ENCODE data around the gene NR2F6.
"Not testable (repeated sequence)": the region's sequence is repeated elsewhere in the genome, so short reads cannot be mapped to it uniquely, and the experiment has no call there.

NR2F6 gene

DNA sequence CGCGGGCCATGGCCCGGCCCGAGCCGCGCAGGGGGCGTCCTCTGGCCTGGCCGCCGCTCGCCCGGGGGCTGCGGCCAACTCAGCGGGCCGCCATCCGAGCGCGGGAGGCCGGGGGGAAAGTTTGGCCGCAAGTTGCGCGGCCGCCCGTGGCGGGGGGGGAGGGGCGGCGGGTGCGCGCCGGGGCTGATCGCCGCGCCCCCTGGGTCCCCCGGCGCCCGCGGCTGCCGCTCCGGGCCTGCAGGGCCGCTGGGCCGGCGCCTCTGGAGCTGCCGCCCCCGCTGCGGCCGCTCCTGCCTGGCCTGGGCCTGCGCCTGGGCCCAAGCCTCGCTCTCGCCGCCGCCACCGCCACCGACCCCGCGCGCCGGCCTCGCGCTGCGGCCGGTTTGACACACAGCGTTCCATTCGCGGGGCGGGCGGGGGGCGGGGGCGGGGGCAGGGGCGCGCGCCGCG is at the start of gene NR2F6:
NR2F6 (minus strand) TSS at position 385 of the 450 bp plus-strand sequence. CDS start 699 bp downstream, outside the sequence.
- DNase-seq (ENCODE audit: low spot score), result no peak

GRCh38 chr19:17294051-17294891 is 48.6 kb upstream of the NR2F6 start:
- peak; percentile 71 for DNase-seq (ENCODE audit: low spot score)

DNA sequence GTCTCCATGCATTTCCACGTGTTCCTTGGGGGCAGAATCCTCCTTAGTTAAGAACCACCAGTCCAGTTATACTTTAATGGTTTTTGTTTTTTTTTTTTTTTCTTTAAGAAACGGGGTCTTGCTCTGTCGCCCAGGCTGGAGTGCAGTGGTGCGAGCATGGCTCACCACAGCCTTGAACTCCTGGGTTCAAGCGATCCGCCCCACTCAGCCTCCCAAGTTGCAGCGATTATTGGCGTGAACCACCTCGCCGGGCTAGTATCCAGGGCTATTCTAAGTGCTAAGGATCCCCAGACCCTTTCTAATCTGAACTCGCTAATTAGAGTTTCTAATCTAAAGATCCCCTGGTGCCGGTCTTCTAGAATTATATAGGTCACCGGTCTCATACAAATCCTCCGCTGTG is 47.9 kb upstream of the NR2F6 start:
- DNase-seq (ENCODE audit: low spot score), result no peak

- DNase-seq (ENCODE audit: low spot score), result peak; percentile 82
These were observed 46.8 kb upstream of the NR2F6 start for GRCh38 chr19:17292301-17293074.

GRCh38 chr19:17289489-17289888 is 43.8 kb upstream of the NR2F6 start:
- DNase-seq (ENCODE audit: low spot score), result peak; percentile 54

GRCh38 chr19:17286752-17287151 is 41.0 kb upstream of the NR2F6 start:
- no peak for DNase-seq (ENCODE audit: low spot score)

- DNase-seq (ENCODE audit: low spot score), result no peak
These were observed 40.5 kb upstream of the NR2F6 start for GRCh38 chr19:17286263-17286662.

GRCh38 chr19:17285415-17286135 is 39.9 kb upstream of the NR2F6 start:
- no peak for DNase-seq (ENCODE audit: low spot score)

GRCh38 chr19:17283504-17283996 is 37.8 kb upstream of the NR2F6 start:
- no peak for DNase-seq (ENCODE audit: low spot score)

GRCh38 chr19:17282488-17283125 is 36.9 kb upstream of the NR2F6 start:
- DNase-seq (ENCODE audit: low spot score), result peak; percentile 90

DNA sequence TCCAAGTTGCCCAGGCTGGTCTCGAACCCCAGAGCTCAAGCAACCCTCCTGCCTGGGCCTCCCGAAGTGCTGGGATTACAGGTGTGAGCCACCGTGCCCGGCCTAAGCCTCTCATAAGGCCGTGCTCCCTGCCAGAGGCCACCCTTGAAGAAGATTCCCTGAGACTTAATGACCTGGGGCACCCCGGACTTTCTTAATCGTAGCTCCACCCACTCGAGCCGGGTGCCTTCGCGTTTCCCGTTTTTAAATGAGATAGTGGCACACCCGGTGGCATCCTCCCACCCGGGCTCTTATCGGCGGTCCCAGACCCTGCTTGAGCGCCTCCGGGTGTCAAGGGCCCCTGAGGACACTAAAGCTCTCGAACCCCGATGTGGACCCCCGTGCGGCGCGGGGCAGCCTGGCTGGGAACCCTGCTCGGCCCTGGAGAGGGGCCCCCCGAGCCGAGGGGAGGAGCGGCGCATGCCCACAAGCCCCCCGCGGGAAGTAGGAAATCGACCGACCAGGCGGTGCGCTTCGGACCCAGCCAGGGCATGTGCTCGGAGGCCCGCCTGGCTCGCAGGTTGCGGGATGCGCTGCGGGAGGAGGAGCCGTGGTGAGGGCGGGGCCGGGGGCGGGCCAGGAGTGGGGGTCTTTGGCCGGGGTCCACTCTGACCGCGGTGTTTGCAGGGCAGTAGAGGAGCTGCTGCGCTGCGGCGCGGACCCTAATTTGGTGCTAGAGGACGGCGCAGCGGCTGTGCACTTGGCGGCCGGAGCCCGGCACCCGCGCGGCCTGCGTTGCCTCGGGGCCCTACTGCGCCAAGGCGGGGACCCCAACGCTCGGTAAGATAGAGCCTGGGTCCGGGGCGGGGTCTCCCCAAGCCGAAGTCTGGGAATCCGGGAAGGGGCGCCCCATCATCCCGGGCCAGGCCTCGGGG is 35.9 kb upstream of the NR2F6 start, which contains the start of gene ANKLE1:
ANKLE1 (plus strand) TSS at position 511 of the 914 bp plus-strand sequence; CDS start at position 531, 20 bp downstream.
- DNase-seq (ENCODE audit: low spot score), result peak; percentile 95

DNA sequence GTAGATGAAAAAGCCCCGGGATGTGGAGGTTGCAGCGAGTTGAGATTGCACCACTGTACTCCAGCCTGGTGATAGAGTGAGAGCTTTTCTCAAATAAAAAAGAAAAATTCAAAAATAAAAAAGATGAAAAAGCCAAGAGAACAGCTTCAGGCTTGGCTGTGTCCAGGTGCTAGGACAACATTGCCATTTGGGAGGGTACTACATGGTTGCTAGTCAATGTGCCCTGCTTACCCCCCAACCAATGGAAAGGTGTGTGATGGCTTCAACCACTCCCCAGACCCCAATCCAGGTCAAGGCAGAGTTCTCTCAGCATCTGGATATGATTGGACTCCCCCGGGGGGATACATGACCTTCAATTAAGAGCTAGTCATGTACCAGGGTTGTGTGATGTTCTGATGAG is 33.7 kb upstream of the NR2F6 start:
- DNase-seq (ENCODE audit: low spot score), result no peak

DNA sequence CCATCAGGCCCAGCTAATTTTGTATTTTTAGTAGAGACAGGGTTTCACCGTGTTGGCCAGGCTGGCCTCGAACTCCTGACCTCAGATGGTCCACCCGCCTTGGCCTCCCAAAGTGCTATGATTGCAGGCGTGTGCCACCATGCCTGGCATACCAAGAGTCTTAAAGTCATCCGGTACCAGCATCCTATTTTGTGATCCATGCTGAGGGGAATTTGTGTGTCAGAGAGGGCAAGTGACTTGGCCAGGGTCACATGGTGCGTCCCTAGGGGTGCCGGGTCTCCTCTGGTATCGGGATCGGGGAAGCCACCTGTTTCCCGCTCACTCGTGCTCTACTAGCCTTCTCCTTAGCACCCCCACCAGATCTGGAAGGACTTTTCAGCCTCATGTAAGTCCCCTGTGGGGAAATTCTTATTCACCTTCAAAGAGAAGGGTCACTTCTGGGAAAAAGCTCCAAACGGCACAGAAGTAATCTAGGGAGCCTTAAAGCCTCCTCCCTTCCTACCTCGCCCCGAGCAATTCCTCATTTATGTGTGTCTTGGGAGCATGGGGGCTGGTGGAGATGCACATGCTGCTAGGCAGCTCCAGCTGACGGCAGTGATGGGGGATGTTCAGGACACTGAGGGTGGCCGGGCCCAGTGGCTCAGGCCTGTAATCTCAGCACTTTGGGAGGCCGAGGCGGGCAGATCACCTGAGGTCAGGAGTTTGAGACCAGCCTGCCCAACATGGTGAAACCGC is 29.9 kb upstream of the NR2F6 start:
- no peak for DNase-seq (ENCODE audit: low spot score)

- not testable (repeated sequence) for DNase-seq (ENCODE audit: low spot score)
These were observed 29.2 kb upstream of the NR2F6 start for GRCh38 chr19:17274892-17275291.

GRCh38 chr19:17268754-17269153 is 23.0 kb upstream of the NR2F6 start:
- no peak for DNase-seq (ENCODE audit: low spot score)

DNA sequence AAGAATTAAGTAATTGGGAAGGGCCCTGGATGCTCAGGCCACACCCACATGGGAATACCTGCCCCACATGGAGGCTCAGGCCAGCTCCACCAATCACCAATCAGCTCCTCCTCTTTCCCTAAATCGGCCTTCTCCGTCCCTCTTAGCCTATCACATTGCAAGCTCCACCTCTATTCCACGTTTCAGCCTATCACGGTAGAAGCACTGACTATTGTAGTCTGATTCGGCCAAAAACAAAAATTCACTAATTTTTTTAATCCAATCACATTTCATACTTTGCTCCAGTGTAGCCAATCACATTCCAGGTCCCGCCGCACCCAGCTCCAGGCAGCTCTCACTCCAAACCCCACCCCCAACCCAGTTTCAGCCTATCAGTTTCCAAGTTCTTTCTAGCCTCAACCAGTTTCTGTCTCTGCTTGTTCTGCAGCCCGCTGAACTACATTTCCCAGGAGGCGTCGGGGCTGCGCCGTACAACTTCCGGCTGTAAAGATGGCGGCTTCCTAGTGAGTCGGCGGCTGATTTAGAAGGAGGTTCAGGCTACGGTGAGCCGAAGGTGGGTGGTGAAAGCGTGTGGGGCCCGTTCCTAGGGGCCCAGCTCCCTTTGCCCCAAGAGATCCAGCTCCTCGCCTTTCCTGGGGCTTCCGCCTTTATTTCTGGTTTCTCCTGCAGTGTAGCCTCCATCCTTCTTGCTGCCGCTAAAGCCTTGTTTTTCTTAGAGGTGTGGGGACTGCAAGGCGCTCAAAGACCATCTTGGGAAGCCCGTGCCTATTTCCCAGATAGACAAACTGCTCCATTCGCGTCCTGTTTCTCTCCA is 21.5 kb upstream of the NR2F6 start, which contains the start of gene BABAM1:
BABAM1 (plus strand) TSS at position 469 of the 814 bp plus-strand sequence. CDS start 1,364 bp downstream, outside the sequence.
- peak; percentile 96 for DNase-seq (ENCODE audit: low spot score)

DNA sequence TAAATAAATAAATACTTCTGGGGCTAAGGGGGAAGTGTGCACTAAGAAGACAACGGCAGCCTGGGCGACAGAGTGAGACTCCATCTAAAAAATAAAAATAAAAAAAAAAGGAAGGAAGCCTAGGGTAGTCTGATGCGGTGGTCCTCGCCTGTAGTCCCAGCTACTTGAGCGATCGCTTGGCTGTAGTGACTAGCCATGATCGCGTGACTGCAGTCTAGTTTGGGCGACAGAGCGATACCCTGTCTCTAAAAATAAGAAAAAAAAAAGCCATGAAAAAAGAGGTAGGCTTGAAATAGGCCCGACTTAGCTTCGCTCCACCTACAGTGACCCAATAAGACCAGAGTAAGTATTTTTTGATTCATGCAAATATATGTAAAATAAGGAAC is 20.9 kb upstream of the NR2F6 start:
- no peak for DNase-seq (ENCODE audit: low spot score)

GRCh38 chr19:17266026-17266425 is 20.3 kb upstream of the NR2F6 start:
- no peak for DNase-seq (ENCODE audit: low spot score)

GRCh38 chr19:17264641-17264979 is 18.9 kb upstream of the NR2F6 start, which contains the start of gene USHBP1:
Gene USHBP1 (minus strand): TSS chr19:17264745. CDS start chr19:17264299, 446 bp downstream.
- DNase-seq (ENCODE audit: low spot score), result no peak

All from hematopoietic multipotent progenitor cell treated with erythropoietin and hydrocortisone succinate and interleukin-3 and kit ligand, for 17 days (in vitro differentiated cells).